HG03108 (cell line): ENCODE data around the gene WIPF2.
"Not testable (repeated sequence)": the region's sequence is repeated elsewhere in the genome, so short reads cannot be mapped to it uniquely, and the experiment has no call there.

ENCODE experiments used
- ATAC-seq: cut with Tn5 transposase; IDR thresholded peaks from one replicate; pipeline ENCODE4 v1.9.1; 2021; ENCODE audit warnings: moderate library complexity; ENCODE audit not compliant: unreplicated experiment

Gene WIPF2

GRCh38 chr17:40191237-40192208 lies 27.6 kb upstream of the WIPF2 start:
- peak; percentile 73 for ATAC-seq

DNA sequence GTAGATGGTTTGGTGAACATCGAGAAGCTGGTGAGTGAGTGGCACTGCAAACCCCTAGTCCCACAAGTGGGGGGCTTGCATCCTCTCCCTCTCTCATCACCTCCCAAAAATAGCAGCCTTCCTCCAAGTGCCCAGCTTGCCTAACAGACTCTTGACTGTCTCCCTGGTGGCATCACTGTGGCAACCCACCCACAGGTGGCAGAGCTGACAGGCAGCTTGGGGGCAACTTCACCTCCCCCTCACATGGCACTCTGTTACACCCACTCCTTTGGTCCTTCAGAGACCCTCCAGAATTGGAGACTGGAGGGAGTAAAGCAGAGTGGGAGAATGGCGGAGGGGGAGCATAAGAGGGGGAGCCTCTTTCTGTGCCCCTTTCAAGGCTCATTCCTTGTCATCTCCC lies 26.1 kb upstream of the WIPF2 start:
- ATAC-seq: no peak

- ATAC-seq: no peak
These were observed 24.3 kb upstream of the WIPF2 start for GRCh38 chr17:40194821-40195220.

DNA sequence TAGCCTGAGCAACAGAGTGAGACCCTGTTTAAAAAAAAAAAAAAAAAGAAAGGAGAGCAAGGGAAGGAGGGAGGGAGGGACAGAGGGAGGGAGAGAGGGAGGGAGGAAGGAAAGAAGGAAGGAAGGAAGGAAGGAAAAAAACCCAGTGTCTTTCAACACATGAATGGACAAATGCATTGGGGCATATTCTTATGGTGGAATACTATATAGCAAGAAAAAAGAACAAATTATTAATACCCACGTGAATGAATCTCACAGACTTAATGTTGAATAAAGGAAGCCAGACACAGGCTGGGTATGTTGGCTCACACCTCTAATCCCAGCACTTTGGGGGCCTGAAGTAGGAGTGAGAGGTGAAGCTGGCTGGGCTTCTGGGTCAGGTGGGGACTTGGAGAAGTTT lies 21.6 kb upstream of the WIPF2 start:
- ATAC-seq: no peak

DNA sequence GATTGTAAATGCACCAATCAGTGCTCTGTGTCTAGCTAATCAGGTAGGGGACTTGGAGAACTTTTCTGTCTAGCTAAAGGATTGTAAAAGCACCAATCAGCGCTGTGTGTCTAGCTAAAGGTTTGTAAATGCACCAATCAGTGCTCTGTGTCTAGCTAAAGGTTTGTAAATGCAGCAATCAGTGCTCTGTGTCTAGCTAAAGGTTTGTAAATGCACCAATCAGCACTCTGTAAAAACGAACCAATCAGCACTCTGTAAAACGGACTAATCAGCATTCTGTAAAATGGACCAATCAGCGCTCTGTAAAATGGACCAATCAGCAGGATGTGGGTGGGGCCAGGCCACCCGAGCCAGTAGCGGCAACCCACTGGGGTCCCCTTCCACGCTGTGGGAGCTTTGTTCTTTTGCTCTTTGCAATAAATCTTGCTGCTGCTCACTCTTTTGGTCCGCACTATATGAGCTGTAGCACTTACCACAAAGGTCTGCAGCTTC lies 21.1 kb upstream of the WIPF2 start:
- ATAC-seq: not testable (repeated sequence)

DNA sequence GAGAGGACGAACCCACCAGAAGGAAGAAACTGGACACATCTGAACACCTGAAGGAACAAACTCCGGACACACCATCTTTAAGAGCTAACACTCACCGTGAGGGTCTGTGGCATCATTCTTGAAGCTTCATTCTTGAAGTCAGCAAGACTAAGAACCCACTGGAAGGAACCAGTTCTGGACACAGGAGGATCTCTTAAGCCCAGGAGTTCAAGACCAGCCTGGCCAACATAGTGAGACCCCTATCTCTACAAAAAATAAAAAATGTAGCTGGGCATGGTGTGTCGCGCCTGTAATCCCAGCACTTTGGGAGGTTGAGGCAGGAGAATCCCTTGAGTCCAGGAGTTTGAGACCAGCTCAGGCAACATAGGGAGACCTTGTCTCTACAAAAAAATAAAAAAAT lies 20.5 kb upstream of the WIPF2 start:
- no peak for ATAC-seq

DNA sequence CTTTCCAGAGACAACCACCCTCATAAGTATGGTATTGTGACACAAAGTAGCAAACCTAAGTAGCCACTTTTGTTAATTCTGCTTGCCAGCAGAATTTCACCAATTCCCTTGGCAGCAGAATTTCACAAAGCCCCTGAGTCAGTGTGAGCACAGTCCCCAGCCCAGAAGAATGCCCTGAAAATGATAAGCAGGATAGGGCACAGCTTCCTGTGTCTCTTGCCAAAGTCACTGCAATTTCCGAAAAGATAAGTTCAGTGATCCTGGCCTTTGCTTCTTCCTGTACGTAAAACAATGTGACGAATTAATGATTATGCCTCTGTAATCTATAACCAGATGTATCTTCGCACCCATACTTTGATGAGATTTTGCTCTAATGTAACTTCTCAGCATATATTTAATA lies 16.0 kb upstream of the WIPF2 start:
- no peak for ATAC-seq

DNA sequence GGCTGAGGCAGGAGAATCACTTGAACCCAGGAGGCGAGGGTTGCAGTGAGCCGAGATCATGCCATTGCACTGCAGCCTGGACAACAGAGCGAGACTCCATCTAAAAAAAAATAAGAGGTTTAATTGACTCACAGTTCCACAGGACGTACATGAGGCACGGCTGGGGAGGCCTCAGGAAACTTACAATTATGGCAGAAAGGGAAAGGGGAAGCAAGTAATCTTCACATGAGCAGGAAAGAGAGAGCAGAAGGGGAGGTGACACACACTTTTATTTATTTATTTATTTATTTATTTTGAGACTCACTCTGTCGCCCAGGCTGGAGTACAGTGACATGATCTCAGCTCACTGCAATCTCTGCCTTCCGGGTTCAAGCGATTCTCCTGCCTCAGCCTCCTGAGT lies 12.9 kb upstream of the WIPF2 start:
- not testable (repeated sequence) for ATAC-seq

GRCh38 chr17:40209404-40210093 lies 9.6 kb upstream of the WIPF2 start:
- no peak for ATAC-seq

DNA sequence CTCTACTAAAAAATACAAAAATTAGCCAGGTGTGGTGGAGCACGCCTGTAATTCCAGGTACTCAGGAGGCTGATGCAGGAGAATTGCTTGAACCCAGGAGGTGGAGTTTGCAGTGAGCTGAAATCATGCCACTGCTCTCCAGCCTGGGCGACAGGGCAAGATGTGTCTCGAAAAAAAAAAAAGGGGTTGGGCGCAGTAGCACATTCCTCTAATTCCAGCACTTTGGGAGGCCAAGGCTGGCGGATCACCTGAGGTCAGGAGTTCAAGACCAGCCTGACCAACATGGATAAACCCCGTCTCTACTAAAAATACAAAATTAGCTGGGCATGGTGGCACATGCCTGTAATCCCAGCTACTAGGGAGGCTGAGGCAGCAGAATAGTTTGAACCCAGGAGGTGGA lies 5.2 kb upstream of the WIPF2 start:
- ATAC-seq: not testable (repeated sequence)

DNA sequence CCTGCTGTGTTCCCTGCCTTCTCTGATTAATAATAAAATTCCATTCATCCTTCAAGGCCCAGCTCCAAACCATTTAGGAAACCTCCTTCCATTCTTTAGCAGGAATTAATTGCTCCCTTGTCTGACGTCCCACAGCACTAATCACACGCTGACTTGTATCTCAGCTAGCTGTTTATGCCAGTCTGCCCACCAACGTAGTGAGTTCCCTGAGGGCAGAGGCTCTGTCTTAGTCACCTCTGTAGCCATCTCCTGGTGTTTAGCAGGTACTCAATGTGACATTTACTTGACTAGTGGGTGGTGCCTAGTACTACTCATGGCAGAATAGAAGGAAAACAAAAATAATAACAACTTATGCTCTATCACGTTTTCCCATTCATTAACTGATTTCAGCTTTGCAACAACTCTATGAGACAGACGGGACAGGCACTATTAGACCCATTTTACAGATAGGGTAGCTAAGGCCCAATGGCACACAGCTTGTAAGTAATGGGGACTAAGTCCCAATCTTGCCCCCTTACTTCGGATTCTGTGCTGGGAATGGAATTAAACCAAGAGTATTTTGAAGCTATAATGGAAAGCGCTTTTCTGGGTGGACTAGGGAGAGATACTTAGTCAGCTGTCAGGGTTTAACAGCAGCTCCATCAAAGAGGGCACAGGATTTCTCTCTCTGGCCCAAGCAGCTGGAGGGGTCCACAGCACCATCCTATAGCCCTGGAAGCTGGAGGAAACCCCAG lies 931 bp upstream of the WIPF2 start:
- ATAC-seq: no peak

GRCh38 chr17:40219594-40220338 lies 662 bp downstream of the WIPF2 start:
- no peak for ATAC-seq

DNA sequence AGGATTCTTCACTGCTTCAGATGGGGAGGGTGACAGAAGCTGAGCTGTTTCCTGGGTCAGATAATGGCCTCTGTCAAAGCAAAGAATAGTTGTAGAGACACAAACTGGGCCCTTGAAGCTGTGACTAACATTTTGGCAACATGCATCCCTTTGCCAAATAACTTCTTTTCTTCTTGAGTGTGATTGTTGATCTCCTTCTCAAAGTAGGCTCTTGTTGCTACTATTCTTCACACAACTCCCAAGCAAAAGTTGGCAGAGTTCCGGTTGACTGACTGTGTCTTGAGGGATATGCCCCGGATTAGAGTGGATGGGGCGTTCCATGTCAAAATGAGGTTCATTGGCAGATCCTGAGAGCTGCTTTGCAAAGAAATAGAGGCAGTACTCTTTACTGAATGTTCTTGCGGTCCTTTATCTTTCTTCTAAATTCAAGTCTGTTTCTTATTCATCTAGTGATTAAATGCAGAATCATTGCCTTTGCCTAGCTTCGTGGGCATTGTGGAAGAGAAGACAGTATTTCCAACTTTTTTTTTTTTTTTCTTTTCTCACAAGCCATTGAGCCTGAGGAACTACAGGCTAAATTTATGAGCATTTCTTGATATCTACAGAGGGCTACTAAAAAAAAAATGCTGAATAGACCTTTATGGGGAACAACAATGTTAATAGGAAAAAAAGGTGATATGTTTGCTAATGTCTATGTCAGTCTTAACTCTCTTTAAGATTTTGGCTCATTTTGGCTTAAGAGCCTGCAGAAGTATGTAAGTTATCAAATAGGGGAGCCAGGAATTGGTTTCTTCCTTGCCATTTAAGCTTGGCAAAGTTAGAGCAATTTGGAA lies 5.8 kb downstream of the WIPF2 start:
- no peak for ATAC-seq

DNA sequence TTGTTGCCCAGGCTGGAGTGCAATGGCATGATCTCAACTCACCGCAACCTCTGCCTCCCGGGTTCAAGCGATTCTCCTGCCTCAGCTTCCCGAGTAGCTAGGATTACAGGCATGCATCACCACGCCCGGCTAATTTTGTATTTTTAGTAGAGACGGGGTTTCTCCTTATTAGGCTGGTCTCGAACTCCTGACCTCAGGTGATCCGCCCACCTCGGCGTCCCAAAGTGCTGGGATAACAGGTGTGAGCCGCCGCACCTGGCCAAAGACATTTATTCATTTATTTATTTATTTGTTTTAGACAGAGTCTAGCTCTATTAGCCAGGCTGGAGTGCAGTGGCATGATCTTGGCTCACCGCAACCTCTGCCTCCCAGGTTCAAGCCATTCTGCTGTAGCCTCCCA lies 10.0 kb downstream of the WIPF2 start:
- not testable (repeated sequence) for ATAC-seq

DNA sequence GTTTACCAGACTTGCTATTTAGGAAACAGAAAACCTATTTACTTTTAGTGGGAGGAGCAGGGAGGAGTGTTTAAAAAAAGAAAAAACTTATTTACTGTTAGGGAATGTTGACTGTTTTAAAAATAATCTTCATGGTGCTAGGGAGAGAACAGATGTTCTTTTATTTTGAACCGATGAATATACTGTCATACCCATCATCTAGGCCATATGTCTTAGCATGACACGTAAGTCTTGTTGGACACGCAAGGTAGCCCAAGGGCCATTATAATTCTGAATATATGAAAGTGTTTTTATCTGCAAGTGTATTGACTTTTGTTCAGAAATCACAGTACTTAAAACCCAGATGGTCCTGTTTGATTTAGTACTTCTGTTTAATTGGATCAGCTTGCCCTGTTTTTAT lies 11.6 kb downstream of the WIPF2 start:
- ATAC-seq: no peak

DNA sequence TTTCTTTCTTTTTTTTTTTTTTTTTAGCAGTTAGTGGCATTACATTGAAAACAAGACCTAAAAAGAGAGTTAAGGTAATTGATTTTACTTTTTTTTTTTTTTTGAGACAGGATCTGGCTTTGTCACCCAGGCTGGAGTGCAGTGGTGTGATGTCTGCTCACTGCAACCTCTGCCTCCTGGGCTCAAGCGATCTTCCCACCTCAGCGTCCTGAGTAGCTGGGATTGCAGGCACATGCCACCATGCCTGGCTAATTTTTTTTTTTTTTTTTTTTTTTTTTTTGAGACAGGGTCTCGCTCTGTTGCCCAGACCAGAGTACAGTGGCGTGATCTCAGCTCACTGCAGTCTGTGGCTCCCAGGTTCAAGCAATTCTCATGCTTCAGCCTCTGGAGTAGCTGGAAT lies 12.8 kb downstream of the WIPF2 start:
- not testable (repeated sequence) for ATAC-seq

DNA sequence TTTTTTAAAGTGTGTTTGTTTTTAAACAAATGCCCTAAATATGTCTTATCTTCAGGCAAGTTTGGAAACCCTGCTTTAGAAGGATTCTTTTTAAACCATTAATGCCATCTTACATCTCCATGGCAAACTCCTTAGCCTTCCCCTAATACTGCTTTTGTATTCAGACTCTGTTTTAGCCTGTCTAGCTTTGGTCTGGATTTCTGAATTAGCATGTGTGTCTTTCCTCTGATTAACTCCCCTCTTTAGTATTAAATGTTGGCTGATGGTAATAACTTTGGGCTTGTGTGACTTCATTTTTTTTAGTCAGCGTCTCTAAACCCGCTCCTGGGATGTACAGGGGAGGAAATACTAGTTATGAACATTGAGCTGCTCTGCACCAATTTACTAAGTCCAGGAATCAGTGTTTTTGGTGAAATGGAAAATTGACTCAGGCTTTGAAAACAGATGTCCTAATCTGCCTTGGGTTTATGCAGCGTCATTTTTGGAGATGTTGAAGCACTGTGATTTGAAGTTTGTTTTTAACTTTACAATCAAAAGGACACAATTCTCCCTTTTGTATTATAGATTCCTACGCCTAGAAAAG lies 22.2 kb downstream of the WIPF2 start:
- no peak for ATAC-seq

- no peak for ATAC-seq
These were observed 23.7 kb downstream of the WIPF2 start for GRCh38 chr17:40242774-40243173.

DNA sequence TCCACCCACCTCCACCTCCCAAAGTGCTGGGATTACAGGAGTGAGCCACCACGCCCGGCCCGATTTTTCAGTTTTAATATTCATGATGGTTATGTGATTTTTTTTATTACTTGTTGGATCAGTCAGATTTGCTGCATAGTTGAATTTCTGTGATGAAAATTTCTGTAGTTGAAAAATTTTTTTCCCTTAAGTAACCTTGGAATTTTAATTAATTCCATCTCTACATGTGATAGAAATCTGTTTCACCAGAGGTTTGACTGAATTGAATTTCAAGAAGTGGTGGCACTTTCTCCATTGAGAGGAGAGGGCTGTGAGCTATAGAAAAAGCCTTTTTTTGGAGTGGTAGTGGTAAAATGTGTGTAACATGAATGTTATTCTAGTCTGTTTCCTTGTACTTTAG lies 24.7 kb downstream of the WIPF2 start:
- ATAC-seq: no peak
